NCI-H524 (cell line): ENCODE measurements around the gene EPHA6.
A peak's percentile ranks its signal among the peaks of the same experiment; 100 is the strongest.

Experiments
- DNase-seq, 2 experiments: peaks; one replicate each; lab custom pipeline; 2025; lab: John Stamatoyannopoulos, UW

The EPHA6 gene

DNA sequence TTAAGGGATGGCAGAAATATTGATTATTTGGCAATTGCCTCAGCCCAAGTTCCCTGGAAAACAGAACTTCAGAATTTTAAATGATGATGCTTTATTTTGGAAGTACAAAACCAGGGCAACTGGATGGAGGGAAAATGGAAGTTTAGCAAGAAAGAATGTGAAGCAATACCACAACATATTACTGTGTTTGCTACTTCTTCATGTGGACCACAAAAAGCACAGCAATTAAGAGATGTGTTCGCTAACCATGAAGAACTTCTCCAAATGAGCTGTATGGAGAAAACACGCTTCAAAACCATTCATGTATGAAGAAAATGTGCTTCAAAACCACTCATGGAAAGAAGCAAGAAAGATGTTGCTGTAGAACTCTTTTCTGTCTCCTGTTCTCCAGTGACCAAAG lies 885.5 kb downstream of the EPHA6 start:
- DNase-seq, result no peak

- peak in 1 of 2 experiments; percentile 25 for DNase-seq
Measured at GRCh38 chr3:97705764-97706163, 891.4 kb downstream of the EPHA6 start.

GRCh38 chr3:97706226-97706625 lies 891.8 kb downstream of the EPHA6 start:
- DNase-seq, result no peak

- DNase-seq, result peak in 1 of 2 experiments; percentile 13
Measured at GRCh38 chr3:97711654-97712053, 897.3 kb downstream of the EPHA6 start.

DNA sequence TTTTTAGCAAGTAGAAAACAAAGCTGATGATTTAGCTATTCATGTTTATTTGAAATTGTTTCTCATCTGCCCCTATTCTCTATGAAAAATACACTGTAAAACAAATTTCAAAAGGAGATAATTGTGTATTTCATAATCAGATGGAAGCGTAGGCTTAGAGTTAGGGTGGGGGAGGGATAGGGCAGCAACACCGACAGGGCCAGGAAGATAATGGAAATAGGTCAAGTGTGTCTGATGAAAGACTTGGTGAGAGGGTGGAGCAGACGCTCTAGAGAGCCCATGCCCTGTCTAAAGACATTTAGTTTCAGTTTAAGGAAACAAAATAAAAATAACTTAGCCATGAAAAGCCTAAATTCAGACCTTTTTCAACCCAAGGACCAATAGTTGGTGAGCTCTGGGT lies 898.5 kb downstream of the EPHA6 start:
- no peak for DNase-seq

GRCh38 chr3:97713634-97714033 lies 899.2 kb downstream of the EPHA6 start:
- no peak for DNase-seq

- peak; percentile 83 to 91 for DNase-seq
Measured at GRCh38 chr3:97719156-97719821, 904.9 kb downstream of the EPHA6 start.

DNA sequence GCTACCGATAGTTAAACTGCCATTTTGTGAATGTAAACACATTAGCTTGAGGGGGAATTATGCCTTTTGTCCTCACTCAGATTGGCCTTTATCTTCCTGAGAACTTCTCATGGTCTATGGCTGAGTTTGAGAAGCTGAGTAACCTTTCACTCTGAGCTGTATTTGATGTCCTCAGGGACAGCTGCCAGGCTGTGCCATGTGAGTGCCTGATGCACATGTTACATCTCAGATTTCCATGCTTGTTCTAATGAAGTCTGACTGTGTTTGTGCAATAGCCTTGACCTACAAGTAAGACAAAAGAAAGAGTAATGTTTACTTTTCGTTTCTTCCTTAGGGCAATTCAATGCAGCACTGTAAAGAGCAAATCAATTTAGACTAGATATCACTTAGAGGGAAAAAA lies 906.0 kb downstream of the EPHA6 start:
- DNase-seq, result peak in 1 of 2 experiments; percentile 62

- DNase-seq, result no peak
Measured at GRCh38 chr3:97721446-97721845, 907.1 kb downstream of the EPHA6 start.

DNA sequence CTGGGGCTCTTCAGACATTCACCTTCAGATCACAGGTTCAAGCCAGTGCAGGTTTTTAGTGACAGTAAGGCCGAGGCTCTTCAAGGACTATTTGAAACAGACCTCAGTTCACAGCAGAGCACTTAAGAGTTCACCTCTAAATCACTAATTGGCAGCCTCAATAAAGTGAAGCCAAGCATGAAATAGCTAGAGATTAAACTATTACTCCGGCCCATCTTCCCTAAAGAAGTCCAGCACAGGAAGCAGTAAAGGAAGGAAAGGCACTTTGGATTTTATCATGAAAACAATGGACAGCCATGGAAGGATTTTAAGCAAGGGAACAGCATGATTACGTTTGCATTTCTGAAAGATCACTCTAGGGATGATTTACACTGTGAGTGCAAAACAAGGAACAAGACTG lies 922.5 kb downstream of the EPHA6 start:
- peak; percentile 78 to 89 for DNase-seq

- DNase-seq, result no peak
Measured at GRCh38 chr3:97738761-97739160, 924.4 kb downstream of the EPHA6 start.

DNA sequence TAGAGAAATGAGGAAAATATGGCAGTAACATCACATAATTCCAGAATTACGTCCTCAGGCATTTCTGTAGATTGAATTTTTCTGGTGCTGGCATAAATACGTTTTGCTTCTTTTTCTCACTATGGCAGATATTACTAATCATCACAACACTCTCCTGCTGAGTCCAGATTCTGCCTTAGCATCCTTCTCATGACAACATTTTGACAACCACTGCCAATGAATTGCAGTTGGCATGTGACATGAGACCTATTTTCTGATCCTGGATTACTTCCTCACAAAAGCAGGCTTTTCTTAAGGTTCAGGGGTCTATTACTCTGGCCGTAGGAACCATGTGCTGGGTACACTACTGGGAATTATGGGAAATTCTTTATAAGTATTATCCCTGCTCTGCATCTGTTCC lies 927.6 kb downstream of the EPHA6 start:
- DNase-seq, result no peak

GRCh38 chr3:97744289-97744688 lies 929.9 kb downstream of the EPHA6 start:
- DNase-seq, result no peak

GRCh38 chr3:97763586-97764406 lies 949.4 kb downstream of the EPHA6 start:
- DNase-seq, result peak; percentile 77 to 88

GRCh38 chr3:97764407-97765238 lies 950.2 kb downstream of the EPHA6 start, which contains the start of gene ARL6:
ARL6 (plus strand) TSS chr3:97764758; CDS start chr3:97768108, 3,350 bp downstream.
- DNase-seq, result peak; percentile 100

DNA sequence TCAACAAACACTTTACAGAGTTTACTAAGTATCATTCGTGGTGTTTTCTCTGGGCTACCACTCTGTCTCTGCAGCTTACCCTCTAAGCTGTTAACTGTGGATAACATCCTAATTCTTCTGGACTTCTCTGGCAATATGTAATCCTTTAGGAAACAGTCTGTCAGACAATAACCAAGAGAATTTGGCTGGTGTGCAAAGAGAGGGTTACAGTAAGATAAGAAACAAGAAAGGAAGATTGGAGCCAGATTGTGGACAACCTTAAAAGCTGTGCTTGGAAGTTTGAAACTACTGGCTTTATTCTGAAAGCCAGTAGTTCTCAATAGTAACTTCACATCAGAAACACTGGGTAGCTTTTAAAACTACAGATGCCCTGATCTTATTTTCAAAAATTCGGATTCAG lies 950.9 kb downstream of the EPHA6 start:
- peak in 1 of 2 experiments; percentile 43 for DNase-seq

DNA sequence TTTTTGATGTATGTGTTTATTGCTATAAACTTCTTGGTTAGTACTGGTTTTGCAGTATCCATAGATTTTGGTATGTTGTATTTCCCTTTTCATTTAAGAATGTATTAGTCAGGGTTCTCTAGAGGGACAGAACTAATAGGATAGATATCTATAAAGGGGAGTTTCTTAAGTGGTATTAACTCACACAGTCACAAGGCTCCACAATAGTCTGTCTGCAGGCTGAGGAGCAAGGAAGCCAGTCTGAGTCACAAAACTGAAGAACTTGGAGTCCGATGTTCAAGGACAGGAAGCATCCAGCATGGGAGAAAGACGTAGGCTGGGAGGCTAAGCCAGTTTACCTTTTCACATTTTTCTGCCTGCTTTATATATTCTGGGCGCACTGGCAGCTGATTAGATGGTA lies 958.5 kb downstream of the EPHA6 start:
- DNase-seq, result no peak

GRCh38 chr3:97778152-97778551 lies 963.8 kb downstream of the EPHA6 start:
- no peak for DNase-seq

DNA sequence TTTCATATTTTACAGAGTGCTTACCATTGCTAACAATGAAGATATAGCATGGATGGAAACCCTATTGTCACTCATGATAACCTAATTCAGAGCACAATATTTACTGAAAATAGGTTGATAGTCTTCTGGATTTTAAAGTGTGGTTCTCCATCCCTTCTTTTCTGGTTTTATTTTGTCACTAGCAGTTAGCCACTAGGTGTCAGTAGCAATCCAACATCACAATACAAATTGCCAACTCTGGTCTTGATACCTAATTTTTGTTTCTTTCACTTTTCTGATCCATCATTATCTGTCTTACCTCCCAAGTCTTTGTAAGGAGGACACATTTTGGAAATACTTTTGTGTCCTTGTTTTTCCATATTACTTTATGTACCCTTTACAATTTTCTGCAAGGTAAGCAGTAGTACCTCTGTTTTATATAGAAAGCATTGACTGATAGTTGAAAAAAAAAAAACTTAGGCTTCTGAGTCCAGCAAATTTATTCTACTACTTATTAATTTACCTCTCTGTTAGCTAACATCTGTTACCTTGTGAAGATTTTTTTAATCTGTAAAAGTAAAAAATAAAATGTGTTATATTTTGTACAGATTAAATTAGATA lies 979.1 kb downstream of the EPHA6 start:
- peak; percentile 39 to 78 for DNase-seq

DNA sequence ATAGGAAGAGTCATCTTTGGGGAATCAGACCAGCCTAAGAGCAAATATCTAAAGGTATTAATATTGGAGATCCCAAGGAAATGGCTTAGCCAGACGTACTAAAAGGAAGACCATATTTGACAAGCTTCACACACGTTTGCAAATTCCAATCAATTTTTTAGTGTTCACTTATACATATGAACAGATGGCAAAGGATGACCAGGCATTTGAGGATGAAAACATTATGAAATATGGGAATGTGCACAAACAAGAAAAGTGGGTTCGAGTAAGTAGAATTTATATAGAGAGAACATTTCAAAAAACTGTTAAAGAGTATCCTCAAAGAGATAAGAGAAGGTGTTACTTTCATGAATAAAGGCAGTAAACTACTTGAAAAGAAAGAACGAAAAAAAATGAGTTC lies 981.6 kb downstream of the EPHA6 start:
- DNase-seq, result no peak
